Activated CD4-positive, CD25-positive, alpha-beta regulatory T cell treated with anti-CD3 and anti-CD28 coated beads, Interleukin-2, amount 50 U/mL, for 24 hours (primary cell): ENCODE data around the gene C15orf61.

Source experiments
- ATAC-seq, 2 donors: fragments of 150-1000 bp; cut with Tn5 transposase; one replicate each; pipeline ENCODE4 v1.10.0; 2021; ENCODE audit warnings: mild to moderate bottlenecking in 1 of 2, moderate library complexity in 1 of 2

The C15orf61 gene

GRCh38 chr15:67551207-67551743, 30.3 kb downstream of the C15orf61 start:
- ATAC-seq = no peak

- no peak for ATAC-seq
These were observed 33.6 kb downstream of the C15orf61 start for GRCh38 chr15:67554580-67554979.

GRCh38 chr15:67556976-67557570, 36.1 kb downstream of the C15orf61 start:
- ATAC-seq = no peak

- no peak for ATAC-seq
These were observed 37.6 kb downstream of the C15orf61 start for GRCh38 chr15:67558502-67558901.

GRCh38 chr15:67559158-67559557, 38.2 kb downstream of the C15orf61 start:
- ATAC-seq = no peak

GRCh38 chr15:67559576-67559975, 38.6 kb downstream of the C15orf61 start:
- ATAC-seq = no peak

GRCh38 chr15:67560320-67560719, 39.4 kb downstream of the C15orf61 start:
- no peak for ATAC-seq

- ATAC-seq = no peak
These were observed 42.2 kb downstream of the C15orf61 start for GRCh38 chr15:67563092-67563491.

- ATAC-seq = peak in 1 of 2 donors; percentile 45
These were observed 43.4 kb downstream of the C15orf61 start for GRCh38 chr15:67564021-67564967.

- peak in 1 of 2 donors; percentile 36 for ATAC-seq
These were observed 44.0 kb downstream of the C15orf61 start for GRCh38 chr15:67564968-67565345.

- ATAC-seq = no peak
These were observed 48.7 kb downstream of the C15orf61 start for GRCh38 chr15:67569668-67570067.

GRCh38 chr15:67570875-67571647, 50.1 kb downstream of the C15orf61 start:
- ATAC-seq = no peak

GRCh38 chr15:67571648-67572415, 50.9 kb downstream of the C15orf61 start:
- no peak for ATAC-seq

GRCh38 chr15:67573194-67573593, 52.3 kb downstream of the C15orf61 start:
- no peak for ATAC-seq

GRCh38 chr15:67575039-67575502, 54.1 kb downstream of the C15orf61 start:
- ATAC-seq = no peak

GRCh38 chr15:67578020-67578600, 57.2 kb downstream of the C15orf61 start:
- ATAC-seq = no peak

GRCh38 chr15:67579164-67579563, 58.2 kb downstream of the C15orf61 start:
- no peak for ATAC-seq
